Progenitor cell of endocrine pancreas (in vitro differentiated cells): ENCODE measurements around the gene LENG9. TPM values are rescaled to one million over a fixed set of nuclear protein-coding genes. Genes with fewer than 3 reads are reported as not detected.
A peak's percentile ranks its signal among the peaks of the same experiment; 100 is the strongest.

Experiments used
- DNase-seq: peaks from one replicate; pipeline ENCODE4 v3.0.0; 2021; ENCODE audit warnings: low spot score; ENCODE audit not compliant: unreplicated experiment
- H3K27ac Mint-ChIP-seq: 2 replicates; pipeline ENCODE4 v1.8.0; 2021; ENCODE audit warnings: mild to moderate bottlenecking, moderate library complexity, mixed read lengths
- H3K27me3 Mint-ChIP-seq: 2 replicates; pipeline ENCODE4 v1.8.0; 2021; ENCODE audit warnings: mixed read lengths
- H3K36me3 Mint-ChIP-seq: 2 replicates; pipeline ENCODE4 v1.8.0; 2022; ENCODE audit warnings: mixed read lengths; ENCODE audit not compliant: insufficient read depth
- H3K4me1 Mint-ChIP-seq: 2 replicates; pipeline ENCODE4 v1.8.0; 2021; ENCODE audit warnings: low read depth, mixed read lengths
- H3K4me3 Mint-ChIP-seq: 2 replicates; pipeline ENCODE4 v1.8.0; 2021; ENCODE audit warnings: low read depth, mild to moderate bottlenecking, moderate library complexity, mixed read lengths
- H3K9me3 Mint-ChIP-seq: 2 replicates; pipeline ENCODE4 v1.8.0; 2021; ENCODE audit warnings: low read depth, mixed read lengths
- total RNA-seq: library from RNA; stranded (reverse); gene quantifications from 2 replicates; pipeline ENCODE4 v1.2.1, GENCODE V29; 2021
- TF ChIP-seq, protein P1 (sequence below): fragments of 200-600 bp; sonication (generic); IDR thresholded peaks from one replicate; pipeline ENCODE4 v1.5.0; 2021; ENCODE audit warnings: antibody characterized with exemption, mild to moderate bottlenecking; ENCODE audit not compliant: unreplicated experiment

The LENG9 gene
- total RNA-seq, 1 donor from 2014 or later = 0.72 TPM

GRCh38 chr19:54454781-54455675 is 8.6 kb downstream of the LENG9 start:
- peaks cover 19% of the 10 kb centered on the region for H3K36me3 Mint-ChIP-seq
- H3K4me3 Mint-ChIP-seq = no peak overlapping the region
- no peak overlapping the region for H3K27ac Mint-ChIP-seq
- no peaks in the 10 kb centered on the region for H3K27me3 Mint-ChIP-seq
- H3K9me3 Mint-ChIP-seq = no peaks in the 10 kb centered on the region
- no peak for DNase-seq
- TF ChIP-seq, protein P1, sequence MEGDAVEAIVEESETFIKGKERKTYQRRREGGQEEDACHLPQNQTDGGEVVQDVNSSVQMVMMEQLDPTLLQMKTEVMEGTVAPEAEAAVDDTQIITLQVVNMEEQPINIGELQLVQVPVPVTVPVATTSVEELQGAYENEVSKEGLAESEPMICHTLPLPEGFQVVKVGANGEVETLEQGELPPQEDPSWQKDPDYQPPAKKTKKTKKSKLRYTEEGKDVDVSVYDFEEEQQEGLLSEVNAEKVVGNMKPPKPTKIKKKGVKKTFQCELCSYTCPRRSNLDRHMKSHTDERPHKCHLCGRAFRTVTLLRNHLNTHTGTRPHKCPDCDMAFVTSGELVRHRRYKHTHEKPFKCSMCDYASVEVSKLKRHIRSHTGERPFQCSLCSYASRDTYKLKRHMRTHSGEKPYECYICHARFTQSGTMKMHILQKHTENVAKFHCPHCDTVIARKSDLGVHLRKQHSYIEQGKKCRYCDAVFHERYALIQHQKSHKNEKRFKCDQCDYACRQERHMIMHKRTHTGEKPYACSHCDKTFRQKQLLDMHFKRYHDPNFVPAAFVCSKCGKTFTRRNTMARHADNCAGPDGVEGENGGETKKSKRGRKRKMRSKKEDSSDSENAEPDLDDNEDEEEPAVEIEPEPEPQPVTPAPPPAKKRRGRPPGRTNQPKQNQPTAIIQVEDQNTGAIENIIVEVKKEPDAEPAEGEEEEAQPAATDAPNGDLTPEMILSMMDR = no peak
- H3K4me1 Mint-ChIP-seq = peaks cover 7% of the 10 kb centered on the region

- Mint-ChIP-seq H3K4me3 (no peak overlapping the region), H3K27me3 (no peaks in the 10 kb centered on the region), H3K27ac (no peak overlapping the region), H3K9me3 (no peaks in the 10 kb centered on the region), H3K4me1 (peaks cover 11% of the 10 kb centered on the region), H3K36me3 (peaks cover 15% of the 10 kb centered on the region)
- TF ChIP-seq, protein P1 = no peak
- no peak for DNase-seq
These were observed 9.4 kb downstream of the LENG9 start for GRCh38 chr19:54453921-54454780.

- Mint-ChIP-seq H3K9me3 (no peaks in the 10 kb centered on the region), H3K4me3 (no peak overlapping the region), H3K27me3 (no peaks in the 10 kb centered on the region), H3K27ac (no peak overlapping the region), H3K4me1 (peaks cover 16% of the 10 kb centered on the region), H3K36me3 (peaks cover 6% of the 10 kb centered on the region)
- DNase-seq = no peak
- TF ChIP-seq, protein P1 = no peak
These were observed 11.0 kb downstream of the LENG9 start for GRCh38 chr19:54452626-54453025.

DNA sequence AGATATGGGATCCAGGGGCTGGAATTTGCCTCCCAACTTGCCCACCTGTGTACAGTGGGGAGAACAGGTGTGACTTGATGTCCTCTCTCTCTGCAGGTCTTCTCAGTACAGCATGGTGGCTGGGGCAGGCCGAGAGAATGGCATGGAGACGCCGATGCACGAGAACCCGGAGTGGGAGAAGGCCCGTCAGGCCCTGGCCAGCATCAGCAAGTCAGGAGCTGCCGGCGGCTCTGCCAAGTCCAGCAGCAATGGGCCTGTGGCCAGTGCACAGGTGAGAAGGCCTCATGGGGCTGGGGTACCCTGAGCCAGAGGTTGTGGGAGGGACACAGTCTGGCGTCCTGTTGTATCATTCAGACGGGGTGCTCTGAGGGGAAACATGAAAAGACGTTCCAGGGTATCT is 11.6 kb downstream of the LENG9 start:
- Mint-ChIP-seq H3K27ac (no peak overlapping the region), H3K4me1 (peaks cover 22% of the 10 kb centered on the region), H3K9me3 (no peaks in the 10 kb centered on the region), H3K4me3 (no peak overlapping the region), H3K36me3 (peaks cover 6% of the 10 kb centered on the region), H3K27me3 (no peaks in the 10 kb centered on the region)
- no peak for DNase-seq
- TF ChIP-seq, protein P1 = no peak

DNA sequence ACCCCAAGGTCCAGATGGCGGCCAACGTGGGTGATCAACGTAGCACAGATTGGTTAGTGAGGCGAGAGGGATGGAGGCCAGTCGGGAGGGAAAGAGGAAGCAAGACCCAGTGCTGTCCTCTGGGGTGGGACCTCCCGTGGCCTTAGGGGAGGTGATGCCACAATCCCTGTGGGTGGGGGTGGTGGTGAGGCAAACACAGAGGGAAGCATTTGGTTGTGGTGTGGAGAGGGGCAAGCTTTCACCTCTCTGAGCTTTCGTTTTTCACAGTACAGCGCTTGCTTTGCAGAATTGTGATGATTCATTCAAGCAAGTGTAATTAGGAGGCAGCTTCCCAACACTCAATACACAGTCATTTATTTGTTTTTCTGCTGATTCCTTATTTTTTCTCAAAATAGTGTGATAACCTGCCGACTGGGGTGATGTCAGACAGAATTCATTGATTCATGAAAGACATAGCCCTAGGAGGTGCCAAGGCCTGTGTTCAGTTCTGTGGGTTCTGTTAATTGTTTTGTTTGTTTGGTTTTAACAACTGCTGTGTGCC is 12.2 kb downstream of the LENG9 start:
- Mint-ChIP-seq H3K27ac (peak overlapping the region; percentile 5), H3K9me3 (no peaks in the 10 kb centered on the region), H3K36me3 (peaks cover 6% of the 10 kb centered on the region), H3K4me3 (peak overlapping the region; percentile 86), H3K27me3 (no peaks in the 10 kb centered on the region), H3K4me1 (peaks cover 22% of the 10 kb centered on the region)
- TF ChIP-seq, protein P1 = no peak
- DNase-seq = no peak
